HG02884 (cell line): ENCODE measurements around the gene PHGDH.
"Not testable (repeated sequence)": the region's sequence is repeated elsewhere in the genome, so short reads cannot be mapped to it uniquely, and the experiment has no call there.

ENCODE experiments used
- ATAC-seq: cut with Tn5 transposase; IDR thresholded peaks from one replicate; pipeline ENCODE4 v1.9.1; 2021; ENCODE audit warnings: mild to moderate bottlenecking, moderate library complexity; ENCODE audit not compliant: unreplicated experiment

The PHGDH gene

GRCh38 chr1:119696863-119697262 lies 14.9 kb upstream of the PHGDH start:
- not testable (repeated sequence) for ATAC-seq

- ATAC-seq: no peak
Observed at GRCh38 chr1:119697598-119697997, 14.1 kb upstream of the PHGDH start.

GRCh38 chr1:119700326-119700725 lies 11.4 kb upstream of the PHGDH start:
- no peak for ATAC-seq

GRCh38 chr1:119701659-119702058 lies 10.1 kb upstream of the PHGDH start:
- no peak for ATAC-seq

- ATAC-seq: no peak
Observed at GRCh38 chr1:119702384-119702783, 9.3 kb upstream of the PHGDH start.

GRCh38 chr1:119703666-119704450 lies 7.9 kb upstream of the PHGDH start:
- ATAC-seq: no peak

GRCh38 chr1:119706599-119706998 lies 5.1 kb upstream of the PHGDH start:
- ATAC-seq: not testable (repeated sequence)

- ATAC-seq: not testable (repeated sequence)
Observed at GRCh38 chr1:119711356-119711803, 354 bp upstream of the PHGDH start.

GRCh38 chr1:119712342-119713038 lies 756 bp downstream of the PHGDH start:
- ATAC-seq: peak; percentile 41

- no peak for ATAC-seq
Observed at GRCh38 chr1:119713039-119713748, 1.5 kb downstream of the PHGDH start.

GRCh38 chr1:119713749-119714456 lies 2.2 kb downstream of the PHGDH start:
- ATAC-seq: no peak

- no peak for ATAC-seq
Observed at GRCh38 chr1:119714583-119714982, 2.8 kb downstream of the PHGDH start.

- ATAC-seq: no peak
Observed at GRCh38 chr1:119715542-119715941, 3.8 kb downstream of the PHGDH start.

GRCh38 chr1:119718409-119718808 lies 6.7 kb downstream of the PHGDH start:
- ATAC-seq: no peak

- ATAC-seq: no peak
Observed at GRCh38 chr1:119718972-119719371, 7.2 kb downstream of the PHGDH start.

- no peak for ATAC-seq
Observed at GRCh38 chr1:119720866-119721440, 9.2 kb downstream of the PHGDH start.

GRCh38 chr1:119721896-119722295 lies 10.2 kb downstream of the PHGDH start:
- ATAC-seq: no peak

- ATAC-seq: no peak
Observed at GRCh38 chr1:119724611-119725218, 13.0 kb downstream of the PHGDH start.

GRCh38 chr1:119725626-119726025 lies 13.9 kb downstream of the PHGDH start:
- no peak for ATAC-seq

GRCh38 chr1:119727991-119728390 lies 16.3 kb downstream of the PHGDH start:
- ATAC-seq: peak; percentile 76
